ENCODE measurements around the gene UROC1. TPM values are rescaled to one million over a fixed set of nuclear protein-coding genes. Genes with fewer than 3 reads are reported as not detected.

UROC1 gene
- total RNA-seq, 1 experiment from 2014 or later = not detected

DNA sequence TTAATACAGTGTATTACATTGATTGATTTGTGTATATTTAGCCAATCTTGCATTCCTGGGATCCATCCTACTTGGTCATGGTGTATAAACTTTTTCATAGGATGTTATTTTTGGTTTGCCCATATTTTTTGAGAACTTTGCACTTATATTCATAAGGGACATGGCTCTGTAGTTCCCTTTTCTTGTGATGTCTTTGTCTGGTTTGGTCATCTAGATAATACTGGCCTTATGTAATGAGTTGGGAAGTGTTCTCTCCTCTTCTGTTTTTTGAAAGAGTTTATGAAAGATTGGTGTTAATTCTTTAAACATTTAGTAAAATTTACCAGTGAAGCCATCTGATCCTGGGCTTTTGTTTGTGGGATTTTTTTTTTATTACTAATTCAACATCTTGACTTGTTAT lies 15.9 kb upstream of the UROC1 start:
- no peak overlapping the region for H3K4me3 Mint-ChIP-seq (ENCODE audit: unreplicated experiment)
- Histone ChIP-seq H3K4me1 (peaks cover 16% of the 10 kb centered on the region), H3K9me3 (no peaks in the 10 kb centered on the region), H3K36me3 (ENCODE audit: control insufficient read depth, insufficient read depth, low read length) (peaks cover 2% of the 10 kb centered on the region; the same call in 1 of the 2 replicates), H3K27me3 (replicated peaks; ENCODE audit: control insufficient read depth, insufficient read depth, low read length) (no peaks in the 10 kb centered on the region), H3K4me3 (ENCODE audit: low read depth, low read length) (no peak overlapping the region)
- DNase-seq = no peak
- H3K27ac Mint-ChIP-seq (ENCODE audit: unreplicated experiment) = no peak overlapping the region
- no peaks in the 10 kb centered on the region for H3K9me3 Mint-ChIP-seq (ENCODE audit: unreplicated experiment)
- TF ChIP-seq, protein P1, sequence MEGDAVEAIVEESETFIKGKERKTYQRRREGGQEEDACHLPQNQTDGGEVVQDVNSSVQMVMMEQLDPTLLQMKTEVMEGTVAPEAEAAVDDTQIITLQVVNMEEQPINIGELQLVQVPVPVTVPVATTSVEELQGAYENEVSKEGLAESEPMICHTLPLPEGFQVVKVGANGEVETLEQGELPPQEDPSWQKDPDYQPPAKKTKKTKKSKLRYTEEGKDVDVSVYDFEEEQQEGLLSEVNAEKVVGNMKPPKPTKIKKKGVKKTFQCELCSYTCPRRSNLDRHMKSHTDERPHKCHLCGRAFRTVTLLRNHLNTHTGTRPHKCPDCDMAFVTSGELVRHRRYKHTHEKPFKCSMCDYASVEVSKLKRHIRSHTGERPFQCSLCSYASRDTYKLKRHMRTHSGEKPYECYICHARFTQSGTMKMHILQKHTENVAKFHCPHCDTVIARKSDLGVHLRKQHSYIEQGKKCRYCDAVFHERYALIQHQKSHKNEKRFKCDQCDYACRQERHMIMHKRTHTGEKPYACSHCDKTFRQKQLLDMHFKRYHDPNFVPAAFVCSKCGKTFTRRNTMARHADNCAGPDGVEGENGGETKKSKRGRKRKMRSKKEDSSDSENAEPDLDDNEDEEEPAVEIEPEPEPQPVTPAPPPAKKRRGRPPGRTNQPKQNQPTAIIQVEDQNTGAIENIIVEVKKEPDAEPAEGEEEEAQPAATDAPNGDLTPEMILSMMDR (IDR thresholded peaks at IDR 0.05; ENCODE audit: insufficient read depth in 1 of 2, low read depth in 1 of 2, low read length in 1 of 2, severe bottlenecking in 1 of 2, unreplicated experiment in 1 of 2) = no peak
- H3K4me1 Mint-ChIP-seq (ENCODE audit: low read depth, unreplicated experiment) = peaks cover 15% of the 10 kb centered on the region
- ChIA-PET CTCF (no interaction called here), POLR2A (no interaction called here)
- BruUV-seq (replicated peaks) = no TSS peak
- no peaks in the 10 kb centered on the region for H3K27me3 Mint-ChIP-seq (ENCODE audit: insufficient read depth, unreplicated experiment)
- no peaks in the 10 kb centered on the region for H3K36me3 Mint-ChIP-seq (ENCODE audit: insufficient read depth, unreplicated experiment)
- intact Hi-C loops (cut with micrococcal nuclease; ENCODE audit: unreplicated experiment) = no loop called here

DNA sequence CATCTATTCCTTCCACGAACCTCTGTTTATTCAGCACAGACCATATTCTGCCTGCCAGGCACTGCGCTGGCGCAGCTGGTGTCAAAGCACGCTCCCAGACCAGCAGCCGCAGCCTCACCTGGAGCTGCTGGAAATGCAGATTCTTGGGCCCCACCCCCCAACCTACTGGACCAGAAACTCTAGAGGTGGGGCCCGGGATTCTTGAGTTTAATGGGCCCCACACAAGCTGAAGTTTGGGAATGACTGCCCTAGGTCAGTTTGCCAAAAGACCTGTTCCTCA lies 13.4 kb upstream of the UROC1 start:
- H3K36me3 Mint-ChIP-seq (ENCODE audit: insufficient read depth, unreplicated experiment) = no peaks in the 10 kb centered on the region
- ChIA-PET POLR2A (no interaction called here), CTCF (no interaction called here)
- TF ChIP-seq, protein P1 (IDR thresholded peaks at IDR 0.05; ENCODE audit: insufficient read depth in 1 of 2, low read depth in 1 of 2, low read length in 1 of 2, severe bottlenecking in 1 of 2, unreplicated experiment in 1 of 2) = no peak
- Histone ChIP-seq H3K4me1 (peaks cover 24% of the 10 kb centered on the region), H3K4me3 (ENCODE audit: low read depth, low read length) (no peak overlapping the region), H3K9me3 (no peaks in the 10 kb centered on the region), H3K27me3 (replicated peaks; ENCODE audit: control insufficient read depth, insufficient read depth, low read length) (no peaks in the 10 kb centered on the region), H3K36me3 (ENCODE audit: control insufficient read depth, insufficient read depth, low read length) (peaks cover 4% of the 10 kb centered on the region)
- no TSS peak for BruUV-seq (replicated peaks)
- H3K27ac Mint-ChIP-seq (ENCODE audit: unreplicated experiment) = no peak overlapping the region
- peaks cover 24% of the 10 kb centered on the region for H3K4me1 Mint-ChIP-seq (ENCODE audit: low read depth, unreplicated experiment)
- no peak overlapping the region for H3K4me3 Mint-ChIP-seq (ENCODE audit: unreplicated experiment)
- no peak for DNase-seq
- intact Hi-C loops (cut with micrococcal nuclease; ENCODE audit: unreplicated experiment) = no loop called here
- no peaks in the 10 kb centered on the region for H3K9me3 Mint-ChIP-seq (ENCODE audit: unreplicated experiment)
- no peaks in the 10 kb centered on the region for H3K27me3 Mint-ChIP-seq (ENCODE audit: insufficient read depth, unreplicated experiment)

DNA sequence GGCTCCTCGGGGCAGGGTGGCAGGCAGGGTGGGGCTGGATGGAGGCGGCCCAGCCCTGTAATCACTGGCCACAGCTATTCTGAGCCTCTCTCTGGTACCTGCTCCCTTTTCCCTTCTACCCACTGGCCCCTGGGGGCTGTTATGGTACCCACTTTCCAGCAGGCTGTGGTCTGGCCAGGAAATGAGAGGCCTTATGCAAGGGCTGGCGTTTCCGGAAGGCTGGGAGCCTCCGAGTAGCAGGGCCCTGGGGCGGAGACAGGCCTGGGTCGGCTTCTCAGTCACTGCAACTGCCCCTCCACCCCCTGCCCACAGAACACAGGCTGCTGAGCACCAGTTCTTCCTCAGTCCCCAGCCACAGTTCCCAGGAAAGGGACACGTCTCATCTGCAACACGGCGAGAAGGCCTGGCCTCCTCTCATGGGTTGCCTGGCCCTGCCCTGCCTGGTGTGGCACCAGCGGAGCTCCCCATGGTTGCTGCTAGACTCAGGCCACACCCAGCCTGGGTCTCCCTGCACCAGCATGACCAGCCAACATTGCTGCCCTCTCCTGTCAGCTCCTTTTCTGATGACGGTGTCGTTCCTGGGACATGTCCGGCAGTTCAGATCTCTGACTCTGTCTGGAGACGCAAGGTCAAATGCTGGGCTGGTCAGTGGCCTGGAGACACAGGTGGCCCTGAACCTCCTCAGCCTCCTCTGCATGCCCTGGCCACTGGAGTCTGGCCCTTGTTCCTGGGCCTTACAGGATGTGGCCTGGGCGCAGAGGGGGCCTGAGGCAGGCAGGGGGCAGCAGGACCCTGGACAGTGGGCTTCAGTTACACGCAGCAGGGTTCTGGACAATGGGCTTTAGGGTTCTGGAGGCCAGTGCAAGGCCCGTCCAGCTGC lies 12.8 kb upstream of the UROC1 start:
- Mint-ChIP-seq H3K27me3 (ENCODE audit: insufficient read depth, unreplicated experiment) (no peaks in the 10 kb centered on the region), H3K27ac (ENCODE audit: unreplicated experiment) (no peak overlapping the region), H3K36me3 (ENCODE audit: insufficient read depth, unreplicated experiment) (no peaks in the 10 kb centered on the region), H3K4me3 (ENCODE audit: unreplicated experiment) (no peak overlapping the region), H3K9me3 (ENCODE audit: unreplicated experiment) (no peaks in the 10 kb centered on the region), H3K4me1 (ENCODE audit: low read depth, unreplicated experiment) (peaks cover 24% of the 10 kb centered on the region)
- no TSS peak for BruUV-seq (replicated peaks)
- peaks cover 27% of the 10 kb centered on the region for H3K4me1 ChIP-seq
- no peaks in the 10 kb centered on the region for H3K9me3 ChIP-seq
- no peak for DNase-seq
- peaks cover 4% of the 10 kb centered on the region for H3K36me3 ChIP-seq (ENCODE audit: control insufficient read depth, insufficient read depth, low read length)
- H3K4me3 ChIP-seq (ENCODE audit: low read depth, low read length) = no peak overlapping the region
- intact Hi-C loops (cut with micrococcal nuclease; ENCODE audit: unreplicated experiment) = no loop called here
- ChIA-PET POLR2A (no interaction called here), CTCF (interaction anchor here (0.7 kb wide), 1 partner anchor 56 kb away, joined by 4 read pairs; no protein-coding TSS in a partner anchor)
- TF ChIP-seq, protein P1 (IDR thresholded peaks at IDR 0.05; ENCODE audit: insufficient read depth in 1 of 2, low read depth in 1 of 2, low read length in 1 of 2, severe bottlenecking in 1 of 2, unreplicated experiment in 1 of 2) = no peak
- no peaks in the 10 kb centered on the region for H3K27me3 ChIP-seq (replicated peaks; ENCODE audit: control insufficient read depth, insufficient read depth, low read length)

All from Caco-2 (cell line).